Measurements from ENCODE around the gene DYNLT1. TPM values are rescaled to one million over a fixed set of nuclear protein-coding genes. Genes with fewer than 3 reads are reported as not detected.

The DYNLT1 gene
- total and polyA plus RNA-seq, 2 experiments from 2014 or later: 82.6 to 219 TPM

DNA sequence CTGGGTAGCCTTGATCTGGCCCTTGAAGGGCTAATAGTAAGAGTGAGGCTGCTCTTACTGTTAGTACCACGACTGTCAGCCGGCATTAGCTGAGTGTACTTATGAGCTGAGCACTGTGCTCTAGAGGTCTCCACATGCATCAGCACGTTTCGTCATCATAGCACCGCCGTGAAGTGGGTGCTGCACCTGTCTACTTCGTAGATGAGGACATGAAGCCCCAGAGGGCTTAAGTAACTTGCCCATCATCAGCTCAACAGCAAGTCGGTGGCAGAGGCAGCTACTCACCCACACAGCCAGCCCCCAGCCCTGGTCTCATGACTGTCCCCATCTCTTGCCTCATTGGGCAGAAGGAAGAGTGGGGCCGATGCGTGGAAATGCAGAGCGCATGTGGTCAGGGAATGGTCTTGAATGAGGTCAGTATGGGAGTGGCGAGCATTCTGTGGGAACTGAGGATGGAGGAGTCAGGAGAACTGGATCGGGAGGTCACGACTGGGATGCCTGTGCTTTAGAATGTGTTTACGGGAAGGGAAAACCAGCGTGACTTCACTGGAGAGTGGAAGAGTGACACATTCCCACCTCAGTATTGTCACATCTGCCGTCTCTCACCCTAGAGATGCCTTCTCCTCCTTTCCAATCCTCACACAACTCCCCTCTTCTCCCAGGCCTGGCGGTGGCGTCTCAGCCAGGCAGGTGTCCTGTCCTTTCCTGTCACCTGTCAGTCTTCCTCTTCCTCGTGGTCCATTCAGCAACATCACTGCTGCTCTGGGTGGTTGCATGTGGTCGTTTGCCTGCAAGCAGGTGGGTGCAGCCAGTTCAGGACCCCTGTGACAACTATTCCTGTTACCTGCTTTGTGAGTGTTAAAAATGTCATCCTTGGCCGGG is 11.3 kb upstream of the DYNLT1 start:
- no peak for DNase-seq (ENCODE audit: low spot score)
- no peak for TF ChIP-seq EZH2 (IDR thresholded peaks at IDR 0.05; ENCODE audit: borderline replicate concordance)
- TF ChIP-seq, protein P1, sequence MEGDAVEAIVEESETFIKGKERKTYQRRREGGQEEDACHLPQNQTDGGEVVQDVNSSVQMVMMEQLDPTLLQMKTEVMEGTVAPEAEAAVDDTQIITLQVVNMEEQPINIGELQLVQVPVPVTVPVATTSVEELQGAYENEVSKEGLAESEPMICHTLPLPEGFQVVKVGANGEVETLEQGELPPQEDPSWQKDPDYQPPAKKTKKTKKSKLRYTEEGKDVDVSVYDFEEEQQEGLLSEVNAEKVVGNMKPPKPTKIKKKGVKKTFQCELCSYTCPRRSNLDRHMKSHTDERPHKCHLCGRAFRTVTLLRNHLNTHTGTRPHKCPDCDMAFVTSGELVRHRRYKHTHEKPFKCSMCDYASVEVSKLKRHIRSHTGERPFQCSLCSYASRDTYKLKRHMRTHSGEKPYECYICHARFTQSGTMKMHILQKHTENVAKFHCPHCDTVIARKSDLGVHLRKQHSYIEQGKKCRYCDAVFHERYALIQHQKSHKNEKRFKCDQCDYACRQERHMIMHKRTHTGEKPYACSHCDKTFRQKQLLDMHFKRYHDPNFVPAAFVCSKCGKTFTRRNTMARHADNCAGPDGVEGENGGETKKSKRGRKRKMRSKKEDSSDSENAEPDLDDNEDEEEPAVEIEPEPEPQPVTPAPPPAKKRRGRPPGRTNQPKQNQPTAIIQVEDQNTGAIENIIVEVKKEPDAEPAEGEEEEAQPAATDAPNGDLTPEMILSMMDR (IDR thresholded peaks at IDR 0.05; ENCODE audit: poor library complexity): no peak
- TF ChIP-seq EZH2phosphoT487 (IDR thresholded peaks at IDR 0.05; ENCODE audit: low read depth, severe bottlenecking, unreplicated experiment): no peak
- Histone ChIP-seq H2AFZ (no peak overlapping the region), H3K9me2 (replicated peaks; ENCODE audit: insufficient read depth) (no peaks in the 10 kb centered on the region), H3K4me3 (no peak overlapping the region), H4K20me1 (ENCODE audit: insufficient read depth, poor library complexity, severe bottlenecking) (no peaks in the 10 kb centered on the region), H3K4me1 (ENCODE audit: insufficient read depth) (peaks cover 4% of the 10 kb centered on the region), H3K27ac (no peak overlapping the region), H3K9me3 (ENCODE audit: low read depth) (no peaks in the 10 kb centered on the region), H3K4me2 (no peak overlapping the region), H3K36me3 (replicated peaks; ENCODE audit: insufficient read depth, low read depth) (no peaks in the 10 kb centered on the region), H3K79me2 (no peaks in the 10 kb centered on the region), H3K27me3 (no peaks in the 10 kb centered on the region)
- 91% methylated on average over 22 of the region's 22 CpGs for WGBS (ENCODE audit: low lambda C conversion rate, missing lambda C conversion rate)

DNA sequence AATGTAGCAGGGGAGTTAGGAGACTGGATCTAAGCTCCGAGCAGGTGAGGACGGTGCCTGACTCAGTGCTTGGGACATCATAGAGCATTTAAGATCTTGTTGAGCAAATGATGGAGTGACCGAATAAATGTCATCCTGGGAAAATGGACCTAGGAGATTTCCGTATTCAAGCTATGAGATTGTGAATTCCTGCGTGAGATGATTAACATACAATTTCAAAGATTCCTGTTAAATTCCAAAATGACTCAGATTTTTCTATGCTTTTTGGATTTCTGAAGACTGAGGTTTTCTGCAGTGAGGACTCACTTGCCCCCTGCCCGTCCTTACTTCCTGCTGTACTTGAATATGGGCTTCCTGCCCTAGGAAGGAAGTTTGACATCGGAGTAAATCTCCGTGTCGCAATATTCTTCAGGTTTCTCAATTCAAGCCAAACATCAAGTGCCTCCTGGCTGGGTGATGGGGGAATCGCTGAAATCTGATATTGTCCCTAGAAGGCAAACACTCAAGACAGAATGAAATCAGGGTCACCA is 10.5 kb upstream of the DYNLT1 start:
- 65% methylated on average over 10 of the region's 10 CpGs for WGBS (ENCODE audit: low lambda C conversion rate, missing lambda C conversion rate)
- H2AFZ ChIP-seq: no peak overlapping the region
- peak overlapping the region; percentile 22 for H3K27ac ChIP-seq
- H3K4me3 ChIP-seq: no peak overlapping the region
- H3K27me3 ChIP-seq: no peaks in the 10 kb centered on the region
- peaks cover 4% of the 10 kb centered on the region for H3K4me1 ChIP-seq (ENCODE audit: insufficient read depth)
- TF ChIP-seq, protein P1 (IDR thresholded peaks at IDR 0.05; ENCODE audit: poor library complexity): no peak
- TF ChIP-seq EZH2phosphoT487 (IDR thresholded peaks at IDR 0.05; ENCODE audit: low read depth, severe bottlenecking, unreplicated experiment): no peak
- no peak for TF ChIP-seq EZH2 (IDR thresholded peaks at IDR 0.05; ENCODE audit: borderline replicate concordance)
- no peak for DNase-seq (ENCODE audit: low spot score)
- no peaks in the 10 kb centered on the region for H3K79me2 ChIP-seq
- no peaks in the 10 kb centered on the region for H3K36me3 ChIP-seq (replicated peaks; ENCODE audit: insufficient read depth, low read depth)
- no peaks in the 10 kb centered on the region for H4K20me1 ChIP-seq (ENCODE audit: insufficient read depth, poor library complexity, severe bottlenecking)
- H3K9me3 ChIP-seq (ENCODE audit: low read depth): no peaks in the 10 kb centered on the region
- no peaks in the 10 kb centered on the region for H3K9me2 ChIP-seq (replicated peaks; ENCODE audit: insufficient read depth)
- H3K4me2 ChIP-seq: no peak overlapping the region

DNA sequence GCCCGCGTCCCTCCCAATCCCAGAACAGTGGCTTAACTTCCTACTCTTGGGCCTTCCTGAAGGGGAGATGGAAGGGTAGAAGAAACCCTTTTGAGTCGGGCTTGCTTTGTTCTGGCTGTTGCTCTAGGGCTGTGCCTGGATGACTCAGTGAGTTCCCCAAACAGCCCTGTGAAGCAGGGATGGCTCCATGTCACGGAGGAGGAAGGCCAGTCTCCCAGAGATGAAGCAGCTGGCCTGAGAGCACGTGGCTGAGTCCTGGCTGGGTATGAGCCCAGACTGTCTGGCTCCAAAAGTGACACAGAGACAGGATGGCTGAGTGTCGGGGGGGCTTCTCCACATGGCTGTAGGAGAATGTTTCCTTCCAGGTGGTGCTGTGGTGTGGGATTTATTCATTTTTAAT is 10.0 kb upstream of the DYNLT1 start:
- Histone ChIP-seq H3K9me3 (ENCODE audit: low read depth) (no peaks in the 10 kb centered on the region), H3K27me3 (no peaks in the 10 kb centered on the region), H3K9me2 (replicated peaks; ENCODE audit: insufficient read depth) (no peaks in the 10 kb centered on the region), H3K79me2 (no peaks in the 10 kb centered on the region), H4K20me1 (ENCODE audit: insufficient read depth, poor library complexity, severe bottlenecking) (no peaks in the 10 kb centered on the region), H3K4me2 (no peak overlapping the region), H3K4me3 (no peak overlapping the region), H2AFZ (no peak overlapping the region), H3K36me3 (replicated peaks; ENCODE audit: insufficient read depth, low read depth) (no peaks in the 10 kb centered on the region), H3K4me1 (ENCODE audit: insufficient read depth) (peaks cover 4% of the 10 kb centered on the region), H3K27ac (peak overlapping the region; percentile 61)
- 55% methylated on average over 6 of the region's 6 CpGs for WGBS (ENCODE audit: low lambda C conversion rate, missing lambda C conversion rate)
- DNase-seq (ENCODE audit: low spot score): peak; percentile 64
- TF ChIP-seq, protein P1 (IDR thresholded peaks at IDR 0.05; ENCODE audit: poor library complexity): no peak
- TF ChIP-seq EZH2 (IDR thresholded peaks at IDR 0.05; ENCODE audit: borderline replicate concordance): no peak
